H1 (cell line): ENCODE measurements around the gene RNASE13. TPM values are rescaled to one million over a fixed set of nuclear protein-coding genes. Genes with fewer than 3 reads are reported as not detected.

Experiments used
- CTCF ChIA-PET: fragments of 300-600 bp; sonication (Branson Sonifier 250); formaldehyde crosslinking; loops from one replicate; lab custom pipeline; 2021; ENCODE audit not compliant: partially characterized antibody; lab: Charles Lee
- POLR2A ChIA-PET: fragments of 300-600 bp; sonication (Branson Sonifier 250); formaldehyde crosslinking; loops from one replicate; lab custom pipeline; 2021; ENCODE audit warnings: inconsistent platforms; ENCODE audit not compliant: partially characterized antibody; lab: Charles Lee
- DNase-seq, 2 experiments: peaks; one replicate each; pipeline versions ENCODE4 v3.0.0 to v3.0.0-alpha.2; 2010 to 2022; ENCODE audit warnings: low spot score in 2 of 2, low read depth in 1 of 2, mixed read lengths in 1 of 2
- FAIRE-seq: peaks from 2 replicates; lab custom pipeline; 2011; peaks lifted over from hg19 to GRCh38; lab: Jason Lieb, UNC
- H2AFZ ChIP-seq: 2 replicates; pipeline ENCODE4 v1.8.1; 2012; ENCODE audit warnings: low read length, inconsistent platforms
- H2AK5ac ChIP-seq: 2 replicates; pipeline ENCODE4 v1.6.1; 2013; ENCODE audit warnings: low read depth, low read length
- H2BK120ac ChIP-seq: replicated peaks from 2 replicates; pipeline ENCODE3; 2013; ENCODE audit warnings: low read depth, low read length, inconsistent platforms
- H2BK12ac ChIP-seq: 2 replicates; pipeline ENCODE4 v1.6.1; 2013; ENCODE audit warnings: low read depth, low read length
- H2BK15ac ChIP-seq: 2 replicates; pipeline ENCODE4 v1.6.1; 2013; ENCODE audit warnings: low read length
- H2BK20ac ChIP-seq: 2 replicates; pipeline ENCODE4 v1.6.1; 2013; ENCODE audit warnings: low read length
- H2BK5ac ChIP-seq: 2 replicates; pipeline ENCODE4 v1.6.1; 2013; ENCODE audit warnings: low read depth, low read length
- H3K14ac ChIP-seq: 2 replicates; pipeline ENCODE4 v1.6.1; 2013; ENCODE audit warnings: inconsistent platforms; ENCODE audit not compliant: insufficient read length
- H3K18ac ChIP-seq: 2 replicates; pipeline ENCODE4 v1.6.1; 2013; ENCODE audit warnings: low read length; ENCODE audit errors: extremely low read depth
- H3K23ac ChIP-seq: 2 replicates; pipeline ENCODE4 v1.6.1; 2013; ENCODE audit warnings: inconsistent platforms; ENCODE audit not compliant: insufficient read length
- H3K23me2 ChIP-seq: 2 replicates; pipeline ENCODE4 v1.6.1; 2013; ENCODE audit warnings: low read depth, low read length
- H3K27ac ChIP-seq: 2 replicates; pipeline ENCODE4 v1.6.1; 2011; ENCODE audit warnings: low read depth, low read length, inconsistent platforms
- H3K27me3 ChIP-seq, 4 experiments: replicated peaks in 1 of 4; 1 replicate in 1 of 4; 2 replicates in 3 of 4; pipeline versions ENCODE4 v1.6.1 to v1.8.1; 2011 to 2013; ENCODE audit warnings: low read length in 3 of 4, mild to moderate bottlenecking in 3 of 4, inconsistent platforms in 2 of 4, mixed read lengths in 2 of 4, moderate library complexity in 1 of 4; ENCODE audit not compliant: control insufficient read depth in 3 of 4, insufficient read depth in 3 of 4; ENCODE audit errors: extremely low read depth in 1 of 4
- H3K36me3 ChIP-seq, 4 experiments: 2 replicates each; pipeline versions ENCODE4 v1.6.1 to v1.8.1; 2011 to 2013; ENCODE audit warnings: mild to moderate bottlenecking in 4 of 4, low read length in 3 of 4, moderate library complexity in 2 of 4, control low read depth in 1 of 4, inconsistent platforms in 1 of 4; ENCODE audit not compliant: insufficient read depth in 4 of 4, control insufficient read depth in 2 of 4
- H3K4ac ChIP-seq: replicated peaks from 2 replicates; pipeline ENCODE3; 2013; ENCODE audit warnings: low read length, low read depth, mixed read lengths, inconsistent platforms; ENCODE audit not compliant: insufficient read length
- H3K4me1 ChIP-seq, 4 experiments: replicated peaks in 1 of 4; 1 replicate in 1 of 4; 2 replicates in 3 of 4; pipeline versions ENCODE4 v1.6.1 to v1.8.1; 2011 to 2013; ENCODE audit warnings: low read length in 3 of 4, inconsistent platforms in 2 of 4, mixed read lengths in 1 of 4; ENCODE audit not compliant: insufficient read depth in 4 of 4, control insufficient read depth in 3 of 4
- H3K4me2 ChIP-seq, 2 experiments: 2 replicates each; pipeline versions ENCODE4 v1.6.1 to v1.8.1; 2011 to 2013; ENCODE audit warnings: low read depth in 2 of 2, low read length in 2 of 2, control low read depth in 1 of 2, inconsistent platforms in 1 of 2, mild to moderate bottlenecking in 1 of 2; ENCODE audit not compliant: insufficient read depth in 1 of 2
- H3K4me3 ChIP-seq, 4 experiments: fragments of 200-600, 300-600 bp in 1 of 4; sonication (generic), shearing (Covaris generic), sonication (Bioruptor Twin) in 1 of 4; 2 replicates each; pipeline versions ENCODE4 v1.5.1 to v1.8.1; 2011 to 2016; ENCODE audit warnings: low read length in 4 of 4, low read depth in 3 of 4, control low read depth in 2 of 4, inconsistent platforms in 2 of 4, mild to moderate bottlenecking in 2 of 4, mixed read lengths in 1 of 4, moderate library complexity in 1 of 4; ENCODE audit not compliant: insufficient read depth in 2 of 4; ENCODE audit errors: extremely low read depth in 1 of 4
- H3K56ac ChIP-seq: replicated peaks from 2 replicates; pipeline ENCODE3; 2013; ENCODE audit warnings: low read depth, mild to moderate bottlenecking, mixed read lengths, low read length, inconsistent platforms; ENCODE audit not compliant: insufficient read length
- H3K79me1 ChIP-seq: 2 replicates; pipeline ENCODE4 v1.6.1; 2013; ENCODE audit warnings: low read depth, low read length, control low read depth
- H3K79me2 ChIP-seq, 2 experiments: 2 replicates each; pipeline versions ENCODE4 v1.6.1 to v1.8.1; 2012 to 2013; ENCODE audit warnings: low read length in 2 of 2, mild to moderate bottlenecking in 2 of 2, inconsistent platforms in 1 of 2; ENCODE audit not compliant: insufficient read depth in 2 of 2, control insufficient read depth in 1 of 2
- H3K9ac ChIP-seq, 4 experiments: replicated peaks in 1 of 4; 1 replicate in 1 of 4; 2 replicates in 3 of 4; pipeline versions ENCODE4 v1.6.1 to v1.8.1; 2011 to 2013; ENCODE audit warnings: low read depth in 3 of 4, low read length in 3 of 4, control low read depth in 2 of 4, mild to moderate bottlenecking in 2 of 4, moderate library complexity in 2 of 4, inconsistent platforms in 1 of 4; ENCODE audit errors: extremely low read depth in 1 of 4
- H3K9me3 ChIP-seq, 2 experiments: 2 replicates each; pipeline versions ENCODE4 v1.6.1 to v1.8.1; 2012 to 2013; ENCODE audit warnings: mild to moderate bottlenecking in 2 of 2, moderate library complexity in 2 of 2, control low read depth in 1 of 2, inconsistent platforms in 1 of 2, low read depth in 1 of 2, low read length in 1 of 2, mixed read lengths in 1 of 2; ENCODE audit not compliant: insufficient read depth in 2 of 2
- H4K20me1 ChIP-seq, 2 experiments: replicated peaks in 1 of 2; 2 replicates each; pipeline versions ENCODE3 to v1.8.1; 2011 to 2013; ENCODE audit warnings: inconsistent platforms in 2 of 2, low read length in 2 of 2, mild to moderate bottlenecking in 1 of 2; ENCODE audit not compliant: insufficient read depth in 2 of 2, control insufficient read depth in 1 of 2
- H4K5ac ChIP-seq: 2 replicates; pipeline ENCODE4 v1.6.1; 2013; ENCODE audit warnings: low read length, low read depth, mixed read lengths, inconsistent platforms; ENCODE audit not compliant: insufficient read length
- H4K8ac ChIP-seq: 2 replicates; pipeline ENCODE4 v1.8.0; 2013; ENCODE audit warnings: mild to moderate bottlenecking, moderate library complexity, low read length, inconsistent platforms; ENCODE audit not compliant: insufficient read depth; ENCODE audit errors: extremely low read depth
- H4K91ac ChIP-seq: replicated peaks from 2 replicates; pipeline ENCODE3; 2013; ENCODE audit warnings: low read length, mixed read lengths, inconsistent platforms; ENCODE audit not compliant: insufficient read length
- BRCA1 ChIP-seq: IDR thresholded peaks from 2 replicates; pipeline ENCODE4 v1.6.1; 2012; ENCODE audit warnings: low read depth, low read length, improper control_type of control experiment
- KDM1A ChIP-seq: fragments of 200-600, 300-600 bp; sonication (generic); IDR thresholded peaks from 2 replicates; pipeline ENCODE4 v1.7.1; 2016; ENCODE audit warnings: mild to moderate bottlenecking, low read length, borderline replicate concordance
- NANOG ChIP-seq: IDR thresholded peaks from 2 replicates; pipeline ENCODE4 v1.6.1; 2011; ENCODE audit warnings: low read length, low read depth, mild to moderate bottlenecking, inconsistent platforms; ENCODE audit not compliant: insufficient read depth, poor library complexity, severe bottlenecking
- POLR2A ChIP-seq, 2 experiments: IDR thresholded peaks; 1 replicate in 1 of 2; 2 replicates in 1 of 2; pipeline ENCODE4 v1.6.1; 2011; ENCODE audit warnings: low read depth in 2 of 2, low read length in 2 of 2, mild to moderate bottlenecking in 2 of 2; ENCODE audit errors: control extremely low read depth in 1 of 2
- RFX5 ChIP-seq: IDR thresholded peaks from 2 replicates; pipeline ENCODE4 v1.6.1; 2011; ENCODE audit warnings: low read depth, low read length, improper control_type of control experiment, borderline replicate concordance
- WGBS, 2 experiments: shearing (Covaris generic) in 1 of 2; methylation state at CpG; one replicate each; pipeline versions ENCODE4 v1.1.6 to v1.1.7; 2013 to 2015; ENCODE audit warnings: low lambda C conversion rate in 2 of 2, mixed read lengths in 2 of 2, inconsistent platforms in 1 of 2, low coverage in 1 of 2, missing lambda C conversion rate in 1 of 2; ENCODE audit not compliant: insufficient replicate concordance in 2 of 2, insufficient coverage in 1 of 2, insufficient read length in 1 of 2; ENCODE audit errors: extremely low coverage in 1 of 2, missing lambda C conversion rate in 1 of 2; 5-methylcytosine and 5-hydroxymethylcytosine counted together
- polyA plus RNA-seq, 7 experiments: library from polyadenylated mRNA; depleted of rRNA in 3 of 7; stranded (reverse) in 5 of 7; unstranded in 2 of 7; fragments of >200 nt in 5 of 7; fragments of 200-250 nt in 2 of 7; gene quantifications; 1 replicate in 5 of 7; 2 replicates in 1 of 7; 4 replicates in 1 of 7; pipeline versions ENCODE4 v1.2.1 to v1.2.3, GENCODE V29; 2011 to 2013; ENCODE audit warnings: missing spikeins in 2 of 7, mixed read lengths in 2 of 7
- total RNA-seq: library from RNA; stranded (reverse); fragmentation: NEBNext Ultra II Directional; extraction: Animal tissue kit (Norgen Biotek cat#: 25700); gene quantifications from 2 replicates; pipeline ENCODE4 v1.2.1, GENCODE V29; 2021

RNASE13 gene
- total and polyA plus RNA-seq, 2 of the 8 experiments (the other 6 are each of a cell fraction or from before 2014, with no cell fraction given), result not detected

DNA sequence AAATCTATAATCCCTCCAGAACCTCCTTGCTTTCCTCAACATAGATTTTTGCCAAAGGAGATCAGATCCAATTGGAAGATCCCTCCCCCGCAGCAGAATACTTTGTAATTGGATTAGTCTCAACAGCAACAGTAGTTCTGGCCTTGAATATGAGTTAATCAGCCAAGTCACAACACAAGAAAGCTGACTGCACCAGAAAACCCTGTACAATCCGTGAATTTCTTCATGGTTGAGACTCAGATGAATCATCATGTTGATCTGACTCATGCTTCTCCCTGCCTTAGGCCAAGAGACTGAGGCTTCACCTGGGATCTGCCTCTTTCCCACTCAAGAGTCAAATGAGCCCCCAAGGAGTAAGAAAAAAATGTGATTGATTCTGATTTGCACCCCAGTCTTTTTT lies 47.8 kb downstream of the RNASE13 start:
- H3K36me3 ChIP-seq, result peaks cover 0 to under 1% (median 0%) of the 10 kb centered on the region in 4 experiments; a peak in 2 of 8 replicates
- H3K23me2 ChIP-seq, result peaks cover 4% of the 10 kb centered on the region; the same call in 1 of the 2 replicates
- no peak overlapping the region for H2AFZ ChIP-seq
- FAIRE-seq (no peak), DNase-seq (no peak)
- TF ChIP-seq NANOG, result no peak
- no peak for TF ChIP-seq BRCA1
- no peak for TF ChIP-seq RFX5
- TF ChIP-seq POLR2A (IDR thresholded peaks at IDR 0.05; ENCODE audit: control extremely low read depth in 1 of 2, low read depth in 2 of 2, low read length in 2 of 2), result no peak
- no peak for TF ChIP-seq KDM1A
- no peak overlapping the region for H2BK120ac ChIP-seq
- H3K9ac ChIP-seq, result no peak overlapping the region
- no peak overlapping the region for H3K56ac ChIP-seq
- H3K27ac ChIP-seq, result no peak overlapping the region
- no peak overlapping the region for H3K4me2 ChIP-seq
- H3K4me3 ChIP-seq, result no peak overlapping the region
- H3K79me1 ChIP-seq, result no peaks in the 10 kb centered on the region
- no peak overlapping the region for H2BK12ac ChIP-seq
- peaks cover 2 to 4% (median 4%) of the 10 kb centered on the region in 4 experiments; a peak in 3 of 7 replicates for H3K4me1 ChIP-seq
- H2BK15ac ChIP-seq, result no peak overlapping the region
- no peaks in the 10 kb centered on the region for H3K9me3 ChIP-seq
- ChIA-PET POLR2A (no interaction called here), CTCF (interaction anchor here (1.6 kb wide), 1 partner anchor 15 kb away, joined by 3 read pairs; no protein-coding TSS in a partner anchor)
- H3K14ac ChIP-seq, result no peak overlapping the region
- H2BK5ac ChIP-seq, result no peak overlapping the region
- H3K27me3 ChIP-seq, result no peaks in the 10 kb centered on the region; a peak in 1 of 7 replicates
- no peak overlapping the region for H2BK20ac ChIP-seq
- WGBS, 2 experiments, result 73% methylated on average over 2 of the region's 2 CpGs; no CpG with 5 or more reads in 1 of the 2 experiments
- H4K20me1 ChIP-seq, result peaks cover 0 to 3% of the 10 kb centered on the region in 2 experiments
- H2AK5ac ChIP-seq, result no peak overlapping the region
- no peak overlapping the region for H4K5ac ChIP-seq
- no peak overlapping the region for H3K4ac ChIP-seq
- no peak overlapping the region for H4K8ac ChIP-seq
- no peak overlapping the region for H3K18ac ChIP-seq
- no peak overlapping the region for H4K91ac ChIP-seq
- H3K79me2 ChIP-seq, result peaks cover 0 to 18% of the 10 kb centered on the region in 2 experiments; a peak in 2 of 4 replicates
- no peak overlapping the region for H3K23ac ChIP-seq
